Stimulated activated CD4-positive, alpha-beta T cell treated with anti-CD3 and anti-CD28 coated beads, Interleukin-1b, Interleukin-23, amount 100 ng/mL, for 4 hours (primary cell): ENCODE results near the gene SLC17A9.

Source experiments
- DNase-seq, 2 donors: peaks; one replicate each; pipeline ENCODE4 v3.0.0-alpha.2; 2020; ENCODE audit warnings: low read depth in 2 of 2

The SLC17A9 gene

GRCh38 chr20:62968378-62969178 is 16.1 kb downstream of the SLC17A9 start:
- no peak for DNase-seq

GRCh38 chr20:62969179-62969760 is 16.8 kb downstream of the SLC17A9 start:
- DNase-seq: no peak

GRCh38 chr20:62969939-62970306 is 17.4 kb downstream of the SLC17A9 start:
- no peak for DNase-seq

GRCh38 chr20:62970307-62971210 is 18.1 kb downstream of the SLC17A9 start:
- no peak for DNase-seq

- DNase-seq: no peak
Observed at GRCh38 chr20:62971211-62971949, 18.9 kb downstream of the SLC17A9 start.

GRCh38 chr20:62971950-62972844 is 19.7 kb downstream of the SLC17A9 start:
- peak; percentile 78 to 80 for DNase-seq

GRCh38 chr20:62972845-62973745 is 20.6 kb downstream of the SLC17A9 start:
- DNase-seq: no peak

GRCh38 chr20:62975251-62975760 is 22.8 kb downstream of the SLC17A9 start:
- DNase-seq: no peak

GRCh38 chr20:62975812-62976508 is 23.5 kb downstream of the SLC17A9 start:
- no peak for DNase-seq

- no peak for DNase-seq
Observed at GRCh38 chr20:62976886-62977285, 24.4 kb downstream of the SLC17A9 start.

GRCh38 chr20:62977613-62978560 is 25.4 kb downstream of the SLC17A9 start:
- peak; percentile 68 to 76 for DNase-seq

- no peak for DNase-seq
Observed at GRCh38 chr20:62978561-62978943, 26.0 kb downstream of the SLC17A9 start.

- DNase-seq: no peak
Observed at GRCh38 chr20:62979310-62979709, 26.8 kb downstream of the SLC17A9 start.

- no peak for DNase-seq
Observed at GRCh38 chr20:62979876-62980373, 27.4 kb downstream of the SLC17A9 start.

- no peak for DNase-seq
Observed at GRCh38 chr20:62980380-62980960, 28.0 kb downstream of the SLC17A9 start.

- DNase-seq: peak in 1 of 2 donors; percentile 20
Observed at GRCh38 chr20:62980970-62981369, 28.5 kb downstream of the SLC17A9 start.
